HepG2 (cell line): ENCODE data around the gene TRMT1. TPM values are rescaled to one million over a fixed set of nuclear protein-coding genes. Genes with fewer than 3 reads are reported as not detected.

Source experiments
- ADNP ChIP-seq: sonication (generic); formaldehyde crosslinking; IDR thresholded peaks from 2 replicates; pipeline ENCODE4 v1.4.0; 2020; ENCODE audit warnings: missing genetic modification reagents
- AGO1 ChIP-seq: fragments of 200-400 bp; formaldehyde crosslinking; IDR thresholded peaks from 2 replicates; pipeline ENCODE4 v1.6.1; 2017; ENCODE audit warnings: mild to moderate bottlenecking, low read depth, low read length, moderate library complexity; ENCODE audit not compliant: poor library complexity, severe bottlenecking
- ELF4 ChIP-seq: sonication (generic); formaldehyde crosslinking; IDR thresholded peaks from 2 replicates; pipeline ENCODE4 v1.5.0; 2020; ENCODE audit warnings: missing genetic modification reagents, mild to moderate bottlenecking, moderate library complexity, borderline replicate concordance
- GFI1 ChIP-seq: sonication (generic); formaldehyde crosslinking; IDR thresholded peaks from 2 replicates; pipeline ENCODE4 v1.5.0; 2020; ENCODE audit warnings: missing genetic modification reagents, mild to moderate bottlenecking, borderline replicate concordance
- HDAC1 ChIP-seq: sonication (generic); formaldehyde crosslinking; IDR thresholded peaks from 2 replicates; pipeline ENCODE4 v1.5.1; 2020; ENCODE audit warnings: mild to moderate bottlenecking, missing genetic modification reagents
- HDAC2 ChIP-seq: sonication (generic); formaldehyde crosslinking; IDR thresholded peaks from 2 replicates; pipeline ENCODE4 v1.4.0; 2020; ENCODE audit warnings: missing genetic modification reagents
- HOXA5 ChIP-seq: sonication (generic); formaldehyde crosslinking; IDR thresholded peaks from 2 replicates; pipeline ENCODE4 v1.4.0; 2020; ENCODE audit warnings: missing genetic modification reagents
- HOXA7 ChIP-seq: sonication (generic); formaldehyde crosslinking; IDR thresholded peaks from 2 replicates; pipeline ENCODE4 v1.8.1; 2022; ENCODE audit warnings: mild to moderate bottlenecking, missing genetic modification reagents, moderate library complexity
- IKZF4 ChIP-seq: sonication (generic); formaldehyde crosslinking; IDR thresholded peaks from 2 replicates; pipeline ENCODE4 v1.5.1; 2020; ENCODE audit warnings: borderline replicate concordance, mild to moderate bottlenecking, low read depth, missing genetic modification reagents; ENCODE audit errors: not compliant biosample characterization
- MYC ChIP-seq: sonication (generic); formaldehyde crosslinking; IDR thresholded peaks from 2 replicates; pipeline ENCODE4 v1.9.0; 2021; ENCODE audit warnings: missing genetic modification reagents, borderline replicate concordance
- NCOA5 ChIP-seq: sonication (generic); formaldehyde crosslinking; IDR thresholded peaks from 2 replicates; pipeline ENCODE4 v1.4.0; 2020; ENCODE audit warnings: missing genetic modification reagents
- PHF21A ChIP-seq: sonication (generic); formaldehyde crosslinking; IDR thresholded peaks from 2 replicates; pipeline ENCODE4 v1.5.0; 2020; ENCODE audit warnings: mild to moderate bottlenecking, missing genetic modification reagents
- ZNF136 ChIP-seq: sonication (generic); formaldehyde crosslinking; IDR thresholded peaks from 2 replicates; pipeline ENCODE4 v1.8.1; 2022; ENCODE audit warnings: low read depth, mild to moderate bottlenecking, moderate library complexity, missing genetic modification reagents
- ZNF317 ChIP-seq: sonication (generic); formaldehyde crosslinking; IDR thresholded peaks from 2 replicates; pipeline ENCODE4 v1.5.0; 2020; ENCODE audit warnings: mild to moderate bottlenecking, missing genetic modification reagents
- ZNF326 ChIP-seq: sonication (generic); formaldehyde crosslinking; IDR thresholded peaks from 2 replicates; pipeline ENCODE4 v1.4.0; 2020; ENCODE audit warnings: missing genetic modification reagents, borderline replicate concordance
- ZNF331 ChIP-seq: sonication (generic); formaldehyde crosslinking; IDR thresholded peaks from 2 replicates; pipeline ENCODE4 v1.4.0; 2020; ENCODE audit warnings: missing genetic modification reagents
- ZNF580 ChIP-seq: IDR thresholded peaks from 2 replicates; pipeline ENCODE4 v1.6.1; 2016; ENCODE audit warnings: low read depth, borderline replicate concordance
- ZNF609 ChIP-seq: sonication (generic); formaldehyde crosslinking; IDR thresholded peaks from 2 replicates; pipeline ENCODE4 v1.4.0; 2020; ENCODE audit warnings: mild to moderate bottlenecking, missing genetic modification reagents, borderline replicate concordance
- ZNF703 ChIP-seq: sonication (generic); formaldehyde crosslinking; IDR thresholded peaks from 2 replicates; pipeline ENCODE4 v1.5.1; 2020; ENCODE audit warnings: missing genetic modification reagents, mild to moderate bottlenecking, moderate library complexity, borderline replicate concordance
- ZNF720 ChIP-seq: sonication (generic); formaldehyde crosslinking; IDR thresholded peaks from 2 replicates; pipeline ENCODE4 v1.4.0; 2020; ENCODE audit warnings: missing genetic modification reagents
- ZXDC ChIP-seq: sonication (generic); formaldehyde crosslinking; IDR thresholded peaks from 2 replicates; pipeline ENCODE4 v1.5.0; 2020; ENCODE audit warnings: mild to moderate bottlenecking, missing genetic modification reagents
- polyA plus RNA-seq, 8 experiments: library from polyadenylated mRNA; depleted of rRNA in 3 of 8; stranded (reverse) in 7 of 8; unstranded in 1 of 8; fragments of >200 nt; fragmentation: Illumina TruSeq in 4 of 8; extraction: Trizol in 4 of 8; gene quantifications; 2 replicates each; pipeline versions ENCODE4 v1.2.1 to v1.2.3, GENCODE V29; 2011 to 2016; ENCODE audit warnings: low read depth in 4 of 8, missing spikeins in 1 of 8, mixed read lengths in 1 of 8; ENCODE audit not compliant: insufficient read depth in 1 of 8
- total RNA-seq, 5 experiments: library from RNA; depleted of rRNA; stranded (reverse); fragments of >200 nt; fragmentation: Illumina TruSeq; extraction: Trizol; gene quantifications; 2 replicates each; pipeline ENCODE4 v1.2.3, GENCODE V29; 2016; ENCODE audit warnings: low read depth in 1 of 5

Gene TRMT1
- total and polyA plus RNA-seq, 2 of the 13 experiments (the other 11 are each of a cell fraction or from before 2014, with no cell fraction given): 35.5 to 44.1 TPM

- TF ChIP-seq ZXDC (no peak; the same call in 1 of the 2 replicates), MYC (CRISPR knock-in tag) (peak; percentile 68; the same call in 1 of the 2 replicates), ELF4 (CRISPR knock-in tag) (peak; percentile 93), IKZF4 (CRISPR knock-in tag) (no peak), ZNF703 (no peak), HOXA7 (CRISPR knock-in tag) (no peak), HDAC2 (CRISPR knock-in tag) (peak; percentile 93), PHF21A (CRISPR knock-in tag) (peak; percentile 92), ZNF580 (CRISPR knock-in tag) (peak; percentile 83; the same call in 1 of the 2 replicates), AGO1 (no peak), HOXA5 (CRISPR knock-in tag) (no peak), ZNF720 (CRISPR knock-in tag) (no peak), ZNF136 (CRISPR knock-in tag) (no peak), NCOA5 (CRISPR knock-in tag) (no peak), ADNP (no peak), ZNF317 (CRISPR knock-in tag) (0 out of 2 replicates have a peak, but pooled peaks have one; percentile 31), ZNF331 (CRISPR knock-in tag) (peak; percentile 62), ZNF609 (CRISPR knock-in tag) (peak; percentile 25; the same call in 1 of the 2 replicates), ZNF326 (CRISPR knock-in tag) (no peak), GFI1 (no peak), HDAC1 (CRISPR knock-in tag) (peak; percentile 87)
These were observed 48.0 kb upstream of the TRMT1 start (continued) for GRCh38 chr19:13164343-13165161.
